IPS DF 4.7 (cell line): ENCODE data around the gene PPA2.
A peak's percentile ranks its signal among the peaks of the same experiment; 100 is the strongest.
"Not testable (repeated sequence)": the region's sequence is repeated elsewhere in the genome, so short reads cannot be mapped to it uniquely, and the experiment has no call there.

Experiments
- DNase-seq: peaks from one replicate; pipeline ENCODE4 v3.0.0-alpha.2; 2013; ENCODE audit warnings: low spot score; ENCODE audit errors: extremely low read depth

The PPA2 gene

DNA sequence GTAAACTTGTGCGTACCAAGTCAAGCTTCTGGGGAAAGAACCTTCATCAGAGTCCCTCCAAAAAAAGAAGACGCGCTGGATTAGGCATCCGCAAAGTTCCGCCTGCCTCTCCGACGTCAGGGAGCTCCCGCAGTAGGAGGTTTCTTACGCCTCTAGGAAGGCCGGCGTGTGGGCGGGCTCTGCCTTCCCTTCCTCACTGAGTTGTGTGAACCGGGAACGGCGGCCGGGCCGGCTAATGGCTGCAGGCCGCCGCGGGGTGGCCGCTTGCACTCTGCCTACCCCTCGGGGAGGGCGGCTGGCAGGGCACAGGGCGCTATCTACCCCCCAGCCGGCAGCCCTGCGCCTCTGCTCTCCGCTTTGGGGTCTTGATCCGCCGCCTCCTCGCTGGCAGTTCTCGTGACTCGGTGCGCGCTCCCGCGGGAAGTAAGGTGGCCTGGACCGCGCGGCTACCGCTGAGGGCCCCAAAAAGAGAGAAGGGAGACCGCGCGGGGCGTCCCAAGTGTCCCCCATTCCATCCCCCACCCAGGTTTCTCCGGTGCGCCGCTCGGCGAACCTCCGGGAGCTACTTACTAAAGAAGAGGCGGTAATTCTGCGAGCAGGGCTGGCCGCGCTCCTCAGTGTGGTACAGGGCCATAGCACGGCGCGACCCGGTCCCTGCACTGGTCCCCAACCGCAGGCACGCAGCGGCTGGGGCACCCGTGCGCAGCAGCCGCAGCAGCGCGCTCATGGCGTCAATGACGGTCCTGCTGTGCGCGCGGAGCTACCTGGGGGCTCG is at the start of gene PPA2:
PPA2 (minus strand) TSS at position 739 of the 775 bp plus-strand sequence; CDS start at position 727, 12 bp downstream.
- no peak for DNase-seq

DNA sequence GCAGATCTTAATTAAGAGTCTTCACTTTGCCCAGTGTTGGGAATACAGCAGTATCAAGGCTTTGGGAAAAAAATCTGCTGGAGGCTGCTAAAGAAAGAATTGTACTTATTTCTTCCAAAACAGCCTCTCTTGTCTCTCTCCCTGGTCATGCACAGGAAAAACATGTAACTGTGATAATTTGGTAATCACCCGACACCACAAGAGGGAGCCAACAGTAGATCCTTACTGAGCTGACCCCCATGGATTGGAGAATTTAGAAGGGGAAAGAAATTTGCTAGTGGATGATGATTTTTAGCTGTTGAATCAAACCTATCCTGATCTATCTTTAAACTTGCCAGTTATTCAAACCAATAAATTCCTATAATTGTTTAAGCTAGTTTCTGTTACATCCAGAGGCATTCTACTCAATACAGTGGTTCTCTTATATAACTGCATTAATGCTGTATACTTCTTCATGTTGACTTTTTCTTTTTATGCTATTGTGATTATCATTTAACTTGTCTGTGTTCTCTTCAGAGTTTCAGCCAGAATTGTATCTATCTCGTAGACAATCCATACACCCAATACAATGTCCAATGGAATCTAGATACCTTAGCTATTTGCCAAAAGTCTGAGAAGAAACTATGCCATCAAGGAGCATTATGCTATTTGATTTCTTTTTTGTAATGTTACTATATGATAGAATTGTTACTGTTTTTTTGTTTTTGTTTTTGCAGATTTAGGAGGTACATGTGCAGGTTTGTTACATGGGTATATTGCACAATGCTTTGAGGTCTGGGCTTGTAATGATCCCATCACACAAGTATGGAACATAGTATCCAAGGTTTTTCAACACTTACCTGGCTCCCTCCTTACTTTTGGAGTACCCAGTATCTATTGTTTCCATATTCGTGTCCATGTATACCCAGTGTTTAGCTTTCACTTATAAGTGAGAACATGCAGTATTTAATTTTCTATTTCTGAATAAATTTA is 47.2 kb upstream of the PPA2 start:
- no peak for DNase-seq

DNA sequence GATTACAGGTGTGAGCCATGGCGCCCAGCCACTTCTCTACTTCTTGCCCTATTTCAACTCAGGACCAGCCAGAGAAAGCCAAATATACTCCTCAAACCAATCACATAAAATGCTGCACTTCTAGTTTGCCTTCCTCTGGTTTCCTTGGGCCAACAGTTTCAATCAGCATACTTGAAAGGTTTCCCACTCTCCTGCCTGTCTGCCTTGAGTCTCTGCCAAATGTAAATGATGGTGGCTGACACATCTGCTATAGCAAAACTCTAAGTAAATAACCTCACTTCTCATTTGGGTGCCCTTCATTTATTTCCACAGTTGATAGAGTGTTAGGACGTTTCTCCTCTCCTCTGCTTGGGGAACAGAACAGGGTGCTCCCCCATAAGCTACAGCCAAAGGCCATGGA is 36.4 kb upstream of the PPA2 start:
- DNase-seq, result no peak

DNA sequence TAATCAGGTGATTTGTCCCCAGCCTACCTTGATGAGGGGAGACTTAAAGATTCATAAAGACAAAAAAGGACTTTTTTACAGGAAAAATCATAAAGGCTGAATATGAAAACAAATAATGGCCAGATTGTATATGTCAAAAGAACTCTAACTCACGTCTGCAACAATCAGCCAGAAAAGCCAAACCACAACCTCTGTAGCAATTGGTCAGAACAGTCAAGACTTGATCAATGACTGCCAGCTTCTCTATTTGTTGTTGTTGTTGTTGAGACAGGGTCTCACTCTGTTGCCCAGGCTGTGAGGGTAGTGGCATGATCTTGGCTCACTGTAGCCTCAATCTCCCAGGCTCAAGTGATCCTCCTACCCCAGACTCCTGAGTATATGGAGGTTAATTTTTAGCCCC is 35.9 kb upstream of the PPA2 start:
- no peak for DNase-seq

DNA sequence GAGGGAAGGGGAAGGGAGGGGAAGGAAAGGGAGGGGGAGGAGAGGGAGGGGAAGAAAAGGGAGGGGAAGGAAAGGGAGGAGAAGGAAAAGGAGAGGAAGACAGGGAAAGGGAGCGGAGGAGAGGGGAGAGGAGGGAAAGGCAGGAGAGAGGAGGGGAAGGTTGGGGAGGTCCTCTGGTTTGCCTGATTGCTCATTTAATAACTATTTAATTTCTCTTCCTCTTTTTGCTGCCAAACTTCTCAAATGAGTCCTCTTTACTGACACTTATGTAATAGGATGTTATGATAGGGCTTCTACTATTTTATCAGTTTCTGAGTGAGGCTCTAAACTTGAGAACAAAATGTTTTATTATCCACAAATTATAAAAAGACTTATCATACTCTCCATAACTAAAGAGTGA is 35.4 kb upstream of the PPA2 start:
- no peak for DNase-seq

DNA sequence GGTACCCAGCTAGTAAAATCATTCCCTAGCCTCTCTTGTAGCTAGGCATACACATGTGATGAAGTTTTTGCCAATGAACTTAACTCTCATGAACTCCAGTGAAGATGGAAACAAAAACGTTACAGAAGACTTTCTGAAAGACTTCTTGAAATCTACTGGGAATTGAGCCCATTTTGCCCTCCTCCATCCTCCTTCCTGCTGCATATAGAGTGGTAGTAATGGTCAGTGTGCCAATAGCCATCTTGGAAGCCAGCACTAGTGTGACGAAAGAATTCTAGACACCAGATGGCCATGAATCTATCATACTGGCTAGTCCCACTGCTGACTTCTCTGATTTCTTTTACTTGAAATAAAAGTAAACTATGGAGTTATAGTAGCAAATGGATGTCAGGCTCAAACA is 30.9 kb upstream of the PPA2 start:
- no peak for DNase-seq

DNA sequence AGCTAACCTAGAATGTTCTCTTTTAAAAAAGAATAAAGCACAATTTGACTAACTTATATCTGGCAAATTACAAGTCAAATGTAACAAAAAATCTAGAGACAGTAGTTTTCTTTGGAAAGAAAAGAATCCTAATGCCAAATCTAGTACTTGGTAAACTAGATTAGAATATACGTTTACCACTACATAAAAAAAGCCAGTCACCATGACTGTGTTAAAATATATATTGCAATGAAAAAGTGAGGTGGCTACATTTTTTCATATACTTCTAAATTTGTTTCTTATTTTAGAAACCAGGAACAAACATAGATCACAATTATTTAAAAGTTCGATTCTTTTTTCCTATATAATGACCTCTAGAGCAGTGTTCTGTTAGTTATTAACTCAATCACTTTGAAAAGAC is 29.6 kb upstream of the PPA2 start:
- no peak for DNase-seq

DNA sequence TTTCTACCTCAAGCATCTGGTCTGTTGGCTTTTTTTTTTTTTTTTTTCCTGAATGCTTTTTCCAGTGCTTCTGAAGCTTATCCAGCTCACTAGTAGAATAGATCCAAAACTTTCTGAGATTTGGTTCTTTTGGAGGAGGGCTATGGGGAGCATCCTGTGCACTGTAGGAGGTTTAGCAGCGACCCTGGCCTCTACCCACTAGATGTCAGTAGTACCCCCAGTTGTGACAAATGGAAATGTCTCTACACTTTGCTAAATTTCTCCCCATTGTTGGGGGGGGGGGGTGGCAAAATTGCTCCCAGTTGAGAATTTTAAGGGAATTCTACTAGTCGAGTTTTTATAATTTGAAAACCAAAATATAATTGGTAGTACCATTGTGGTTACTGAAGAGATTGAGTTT is 23.0 kb upstream of the PPA2 start:
- no peak for DNase-seq

DNA sequence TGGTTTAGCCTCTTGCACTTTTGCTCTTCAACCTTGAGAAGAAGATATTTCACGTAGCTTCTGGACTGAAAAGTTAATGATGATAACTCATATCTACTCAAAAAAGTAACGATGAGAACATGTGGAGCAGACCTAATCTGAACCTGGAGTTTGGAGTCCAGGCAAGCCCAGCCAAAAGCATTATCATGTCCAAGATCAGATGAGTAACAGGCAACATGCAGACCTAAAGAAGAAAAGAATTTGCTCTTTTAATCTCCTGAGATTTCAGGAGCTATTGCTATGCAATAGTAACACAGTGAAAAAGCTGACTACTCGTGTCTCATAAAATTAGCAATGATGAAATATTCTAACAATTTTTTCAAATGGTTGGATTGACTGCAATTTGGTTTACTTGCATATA is 21.8 kb upstream of the PPA2 start:
- no peak for DNase-seq

DNA sequence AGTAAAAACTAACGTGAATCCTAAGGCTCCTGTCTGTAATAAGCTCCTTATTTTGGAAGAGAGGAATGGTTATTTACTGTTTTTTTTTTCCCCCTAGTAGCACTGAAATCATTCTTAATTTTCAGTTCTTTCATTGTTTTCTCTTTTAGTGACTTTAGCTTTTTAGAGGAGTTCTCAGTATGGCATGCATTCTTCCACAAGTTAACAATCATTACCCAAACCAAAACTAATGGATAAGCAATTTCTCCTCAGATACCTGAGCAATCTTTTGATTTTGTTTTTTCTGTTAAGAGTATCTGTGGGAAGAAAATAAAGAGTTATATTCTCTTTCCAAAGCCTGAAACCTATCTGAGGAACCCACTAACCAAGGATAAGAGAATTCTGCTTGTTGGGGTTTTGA is 16.7 kb upstream of the PPA2 start:
- DNase-seq, result no peak

DNA sequence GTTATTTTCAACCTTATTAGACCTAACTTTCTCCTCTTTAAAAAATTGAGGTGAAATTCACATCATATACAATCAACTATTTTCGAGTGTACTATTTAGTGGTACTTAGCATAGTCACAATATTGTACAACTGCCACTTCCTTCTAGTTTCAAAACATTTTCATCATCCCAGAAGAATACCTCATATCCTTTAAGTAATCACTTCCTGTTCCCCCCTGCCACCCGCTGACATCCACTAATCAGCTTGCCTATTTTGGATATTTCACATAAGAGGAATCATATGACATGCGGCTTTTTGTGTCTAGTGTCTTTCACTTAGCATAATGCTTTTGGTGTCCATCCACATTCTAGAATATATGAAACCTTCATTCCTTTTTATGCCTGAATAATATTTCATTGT is 10.0 kb upstream of the PPA2 start:
- no peak for DNase-seq

DNA sequence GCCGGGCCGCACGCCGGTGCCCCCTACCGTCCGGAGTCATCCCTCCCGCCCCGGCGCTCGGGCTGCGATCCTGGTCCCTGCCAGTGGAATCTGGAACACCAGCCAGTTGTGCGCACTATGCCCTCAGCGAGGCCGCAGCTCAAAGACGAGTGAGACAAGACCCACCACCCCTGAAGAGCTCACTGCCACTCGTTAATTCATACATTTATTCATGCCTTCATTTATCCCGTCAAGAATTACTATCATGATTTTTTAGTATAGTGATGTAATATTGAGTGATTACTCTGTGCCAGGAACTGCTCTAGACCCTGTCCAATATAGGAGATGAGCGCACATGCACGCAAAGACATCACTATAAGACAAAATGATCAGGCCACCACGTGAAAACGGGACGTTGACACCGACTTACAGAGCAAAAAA is 247 bp upstream of the PPA2 start:
- DNase-seq, result no peak

DNA sequence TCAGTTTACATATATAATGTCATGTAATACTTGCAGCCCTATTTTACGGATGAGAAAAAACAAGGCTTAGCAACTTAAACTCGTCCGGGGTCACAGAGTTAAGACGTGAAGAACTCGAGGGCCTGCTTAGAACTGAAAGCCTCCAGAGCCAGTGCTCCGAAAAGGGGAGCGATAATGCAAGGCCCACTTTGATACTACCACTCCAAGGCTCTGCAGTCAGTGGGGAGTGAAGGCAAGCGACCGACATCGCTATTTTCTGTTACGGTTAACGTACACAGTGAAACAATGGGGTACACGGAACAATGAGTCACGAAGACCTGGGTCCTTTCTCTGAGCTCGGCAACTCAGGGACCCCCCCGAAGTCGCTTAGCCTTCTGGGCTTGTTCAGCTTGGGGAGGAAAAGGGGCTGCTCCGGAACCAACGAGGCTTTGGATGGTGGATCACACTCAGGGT is 965 bp downstream of the PPA2 start:
- DNase-seq, result no peak

DNA sequence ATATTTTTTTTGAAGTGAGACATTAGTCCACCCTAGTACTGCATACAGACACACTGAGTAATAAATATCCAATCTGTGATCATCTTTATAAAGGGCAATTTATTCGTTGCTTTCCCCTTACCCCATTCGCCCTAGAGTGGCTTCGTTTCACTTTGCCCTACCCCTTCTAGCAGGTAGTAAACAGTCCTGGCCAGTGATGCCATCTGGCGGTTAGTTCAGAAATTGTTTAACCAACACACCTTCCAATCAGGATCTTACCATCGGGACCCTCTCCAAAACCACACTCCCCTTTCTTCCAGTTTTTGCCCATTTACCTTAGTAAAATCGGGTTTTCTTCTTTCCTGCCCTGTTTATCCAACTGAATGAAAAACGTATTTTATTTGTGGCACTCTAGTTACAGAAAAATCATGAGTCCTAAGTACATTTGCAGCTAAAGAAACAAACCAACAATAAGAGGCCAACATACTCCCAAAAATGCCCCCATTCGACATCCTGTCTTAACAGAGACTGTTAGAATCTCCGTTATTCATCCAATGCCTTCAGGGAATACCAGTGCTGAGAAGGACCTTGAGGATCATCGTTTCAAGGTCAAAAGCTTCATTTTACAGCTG is 2.2 kb downstream of the PPA2 start:
- DNase-seq, result peak; percentile 62

DNA sequence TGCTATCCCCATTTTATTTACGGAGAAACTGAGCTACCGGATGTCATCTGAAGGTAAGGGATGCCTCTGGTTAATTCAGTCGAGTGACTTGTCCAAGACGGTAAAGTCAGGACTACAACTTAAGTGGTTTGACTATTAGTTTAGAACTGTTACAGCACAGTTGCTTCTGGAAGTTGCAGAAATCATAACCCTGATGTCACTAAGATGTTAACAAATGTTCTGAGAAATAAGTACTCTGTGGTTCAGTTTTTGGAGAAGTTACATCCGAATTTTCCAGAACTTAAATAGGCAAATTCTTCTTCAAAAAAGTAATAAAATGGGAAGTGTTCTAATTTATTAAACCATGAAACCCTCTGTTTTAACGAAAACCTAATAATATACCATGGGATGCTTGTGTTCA is 3.1 kb downstream of the PPA2 start:
- DNase-seq, result no peak

DNA sequence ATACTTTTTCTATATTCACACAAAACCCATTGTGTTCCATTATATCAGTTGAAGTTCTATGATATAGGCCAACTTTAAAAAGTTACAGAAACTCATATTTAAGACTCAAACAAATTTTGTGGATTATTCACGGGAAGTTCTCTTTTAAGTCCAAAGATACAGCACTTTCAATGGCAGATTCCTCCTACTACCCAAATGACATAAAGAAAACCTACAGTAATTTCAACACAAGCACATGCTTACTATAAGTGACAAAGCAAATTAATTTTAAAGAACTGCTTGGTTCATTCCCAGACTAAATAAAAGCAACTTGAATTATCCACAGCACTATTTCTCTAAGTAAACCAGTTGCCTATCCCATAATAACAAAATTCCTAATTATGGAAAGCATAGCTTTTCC is 4.1 kb downstream of the PPA2 start:
- DNase-seq, result no peak

DNA sequence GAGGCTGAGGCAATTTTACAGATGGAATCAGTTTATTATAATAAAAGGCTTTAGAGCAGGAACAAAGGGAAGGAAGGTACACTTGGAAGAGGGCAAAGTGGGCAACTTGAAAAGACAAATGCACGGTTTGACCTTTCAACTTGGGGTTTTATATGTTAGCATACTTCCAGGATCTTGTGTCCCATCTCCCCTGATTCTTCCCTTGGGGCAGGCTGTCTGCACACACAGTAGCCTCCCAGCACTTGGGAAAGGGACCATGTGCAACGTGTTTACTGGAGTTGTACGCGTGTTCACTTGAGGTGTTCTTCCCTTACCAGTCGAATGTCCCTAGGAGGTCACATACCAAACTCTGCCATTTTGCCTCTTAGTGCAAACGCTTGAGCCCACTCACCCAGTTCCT is 7.3 kb downstream of the PPA2 start:
- DNase-seq, result no peak

DNA sequence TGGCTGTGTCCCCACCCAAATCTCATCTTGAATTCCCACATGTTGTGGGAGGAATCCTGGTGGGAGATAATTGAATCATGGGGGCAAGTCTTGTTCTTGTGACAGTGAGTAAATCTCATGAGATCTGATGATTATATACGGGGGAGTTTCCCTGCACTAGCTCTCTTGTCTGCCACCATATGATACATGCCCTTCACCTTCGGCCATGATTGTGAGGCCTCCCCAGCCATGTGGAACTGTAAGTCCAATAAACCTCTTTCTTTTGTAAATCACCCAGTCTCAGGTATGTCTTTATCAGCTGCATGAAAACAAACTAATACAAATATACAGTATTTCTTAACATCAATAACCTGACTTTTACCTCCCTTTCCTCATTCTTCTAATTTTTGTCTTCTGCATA is 9.3 kb downstream of the PPA2 start:
- DNase-seq, result not testable (repeated sequence)

DNA sequence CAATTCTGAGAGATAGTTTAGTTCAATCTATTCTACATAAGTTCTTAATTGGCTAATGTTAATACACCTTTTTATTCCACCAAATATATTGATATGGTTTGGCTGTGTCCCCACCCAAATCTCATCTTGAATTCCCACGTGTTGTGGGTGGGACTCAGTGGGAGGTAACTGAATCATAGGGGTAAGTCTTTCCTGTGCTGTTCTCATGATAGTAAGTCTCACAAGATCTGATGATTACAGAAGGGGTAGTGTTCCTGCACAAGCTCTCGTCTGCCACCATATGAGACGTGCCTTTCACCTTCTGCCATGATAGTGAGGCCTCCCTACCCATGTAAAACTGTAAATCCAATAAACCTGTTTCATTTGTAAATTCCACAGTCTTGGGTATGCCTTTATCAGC is 11.3 kb downstream of the PPA2 start:
- DNase-seq, result no peak

DNA sequence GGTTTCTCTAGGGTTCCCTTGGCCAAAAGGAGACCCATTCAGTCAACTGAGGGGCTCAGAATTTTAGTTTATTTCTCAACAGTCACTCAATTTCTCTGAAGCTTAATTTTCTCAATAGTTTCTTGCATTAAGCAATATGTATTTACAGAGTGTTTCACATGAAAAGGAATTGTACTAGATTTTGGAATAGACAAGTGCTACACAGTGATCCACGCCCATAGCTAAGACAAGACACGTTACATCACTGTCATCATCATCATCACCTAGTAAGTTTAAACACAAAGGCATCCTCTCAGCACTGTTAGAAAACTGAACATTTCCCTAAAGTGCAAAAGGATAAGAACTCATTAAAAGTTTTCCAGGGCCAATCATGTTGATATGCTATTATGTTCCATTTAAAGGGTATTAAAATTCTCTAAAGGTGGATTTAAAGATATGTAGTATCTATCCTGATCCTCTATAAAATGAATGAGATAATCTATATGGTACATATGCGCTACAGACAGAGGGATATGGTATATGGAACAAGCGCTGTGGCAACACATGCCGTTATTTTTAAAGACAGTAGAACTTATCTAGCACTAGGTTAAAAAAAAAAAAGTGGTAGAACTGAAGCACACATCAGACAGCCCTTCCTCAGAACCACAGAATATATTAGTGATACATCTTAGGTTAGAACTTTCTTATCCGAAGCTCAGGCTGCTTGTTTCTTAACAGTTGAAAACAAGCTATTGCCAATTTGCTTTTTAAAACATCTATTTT is 12.1 kb downstream of the PPA2 start:
- DNase-seq, result no peak

DNA sequence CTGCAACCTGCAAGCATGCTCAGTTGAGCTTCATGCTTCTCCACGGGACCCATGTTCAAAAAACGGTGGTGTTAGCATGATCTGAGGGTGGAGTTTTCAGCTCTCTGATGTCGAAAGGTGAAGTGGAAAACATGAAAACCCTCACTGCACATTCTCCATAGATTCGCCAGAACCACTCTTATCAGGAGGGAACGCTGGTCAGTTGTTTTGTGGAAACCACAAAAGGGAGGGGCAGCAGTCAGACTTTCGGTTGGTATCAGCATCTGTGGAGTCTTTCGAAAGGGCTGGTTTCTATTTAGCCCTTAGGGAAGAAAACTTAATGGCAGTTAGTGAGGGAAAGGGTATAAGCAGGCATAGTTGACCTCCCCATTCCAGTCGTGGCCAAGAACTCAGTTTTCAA is 12.6 kb downstream of the PPA2 start:
- DNase-seq, result no peak
